Panc1 (cell line): ENCODE measurements around the gene CACNA2D4. TPM values are rescaled to one million over a fixed set of nuclear protein-coding genes. Genes with fewer than 3 reads are reported as not detected.

Experiments
- ATAC-seq: fragments of 200-7000 bp; cut with Tn5 transposase; 2 replicates; pipeline ENCODE4 v1.9.1; 2020; ENCODE audit warnings: mild to moderate bottlenecking, moderate library complexity
- BruUV-seq: library from RNA; stranded (reverse); fragments of 400-500 nt; replicated peaks from 2 replicates; lab custom pipeline; 2021; lab: Mats Ljungman, UMichigan
- CTCF ChIA-PET: fragments of 300-600 bp; sonication (Branson Sonifier 250); formaldehyde crosslinking; loops from one replicate; lab custom pipeline; 2022; ENCODE audit warnings: antibody characterized with exemption; lab: Charles Lee
- POLR2A ChIA-PET: fragments of 300-600 bp; sonication (Branson Sonifier 250); formaldehyde crosslinking; loops from one replicate; lab custom pipeline; 2022; ENCODE audit warnings: antibody characterized with exemption; lab: Charles Lee
- DNase-seq: peaks from one replicate; pipeline ENCODE4 v3.0.0-alpha.2; 2010; ENCODE audit warnings: low read depth, low spot score
- H3K27ac ChIP-seq: 2 replicates; pipeline ENCODE4 v1.5.1; 2011; ENCODE audit warnings: mild to moderate bottlenecking, low read length, inconsistent platforms
- H3K27me3 ChIP-seq: fragments of 200-500 bp; sonication (Bioruptor generic); 2 replicates; pipeline ENCODE4 v1.6.0; 2014; ENCODE audit warnings: low read length, inconsistent platforms; ENCODE audit not compliant: control insufficient read depth, insufficient read depth
- H3K36me3 ChIP-seq: fragments of 200-500 bp; sonication (Bioruptor generic); 2 replicates; pipeline ENCODE4 v1.5.1; 2014; ENCODE audit warnings: inconsistent platforms, mild to moderate bottlenecking, low read length, moderate library complexity; ENCODE audit not compliant: control insufficient read depth, insufficient read depth
- H3K4me1 ChIP-seq: 2 replicates; pipeline ENCODE4 v1.5.1; 2011; ENCODE audit warnings: inconsistent platforms, mild to moderate bottlenecking, low read length, moderate library complexity; ENCODE audit not compliant: control insufficient read depth, insufficient read depth
- H3K4me3 ChIP-seq, 2 experiments: 2 replicates each; pipeline ENCODE4 v1.5.1; 2011 to 2012; ENCODE audit warnings: low read depth in 2 of 2, low read length in 2 of 2, mild to moderate bottlenecking in 2 of 2, inconsistent platforms in 1 of 2, moderate library complexity in 1 of 2
- H3K9me3 ChIP-seq: fragments of 200-500 bp; sonication (Bioruptor generic); 2 replicates; pipeline ENCODE4 v1.5.1; 2014; ENCODE audit warnings: low read depth, mild to moderate bottlenecking, inconsistent platforms, low read length, moderate library complexity; ENCODE audit not compliant: control insufficient read depth, insufficient read depth
- CTCF ChIP-seq: fragments of 450-650 bp; IDR thresholded peaks from 2 replicates; pipeline ENCODE4 v1.5.1; 2017; ENCODE audit warnings: mild to moderate bottlenecking
- POLR2AphosphoS5 ChIP-seq: IDR thresholded peaks from 2 replicates; pipeline ENCODE4 v1.6.1; 2012; ENCODE audit warnings: mild to moderate bottlenecking, low read depth, low read length, moderate library complexity
- SIN3A ChIP-seq: IDR thresholded peaks from 2 replicates; pipeline ENCODE4 v1.6.1; 2012; ENCODE audit warnings: low read depth, mild to moderate bottlenecking, low read length, moderate library complexity, borderline replicate concordance; ENCODE audit not compliant: insufficient read depth
- TCF7L2 ChIP-seq: IDR thresholded peaks from 2 replicates; pipeline ENCODE4 v1.6.1; 2011; ENCODE audit warnings: mild to moderate bottlenecking, low read depth, low read length, inconsistent platforms
- in situ Hi-C: cut with HindIII; loops from 2 replicates; pipeline ENCODE4 v1.10.0; 2016; ENCODE audit warnings: low sequenced_read_pairs, low pct_unique_long_range_greater_than_20kb
- intact Hi-C: fragments of 100-400 bp; cut with micrococcal nuclease; formaldehyde crosslinking; loops from one replicate; pipeline ENCODE4 v1.10.0; 2022; ENCODE audit not compliant: unreplicated experiment
- total RNA-seq: library from RNA; stranded (reverse); gene quantifications from one replicate; pipeline ENCODE4 v1.2.1, GENCODE V29; 2021; ENCODE audit not compliant: unreplicated experiment
- TF ChIP-seq, protein P1 (sequence below), 2 experiments: IDR thresholded peaks; 2 replicates each; pipeline ENCODE4 v1.6.1; 2011 to 2012; ENCODE audit warnings: low read depth in 2 of 2, control low read depth in 1 of 2, low read length in 1 of 2, mild to moderate bottlenecking in 1 of 2, moderate library complexity in 1 of 2; ENCODE audit not compliant: insufficient read depth in 1 of 2

Gene CACNA2D4
- total RNA-seq, 1 experiment from 2014 or later = 0.15 TPM

- in situ Hi-C loops = no loop called here
- no peaks in the 10 kb centered on the region for H3K4me1 ChIP-seq
- CTCF ChIA-PET = no interaction called here
- no peaks in the 10 kb centered on the region for H3K36me3 ChIP-seq
- POLR2A ChIA-PET = no interaction called here
- BruUV-seq = no TSS peak
- ATAC-seq (no peak), DNase-seq (no peak)
- intact Hi-C loops = no loop called here
- no peaks in the 10 kb centered on the region for H3K27me3 ChIP-seq
- H3K4me3 ChIP-seq = no peak overlapping the region
- TF ChIP-seq, protein P1, sequence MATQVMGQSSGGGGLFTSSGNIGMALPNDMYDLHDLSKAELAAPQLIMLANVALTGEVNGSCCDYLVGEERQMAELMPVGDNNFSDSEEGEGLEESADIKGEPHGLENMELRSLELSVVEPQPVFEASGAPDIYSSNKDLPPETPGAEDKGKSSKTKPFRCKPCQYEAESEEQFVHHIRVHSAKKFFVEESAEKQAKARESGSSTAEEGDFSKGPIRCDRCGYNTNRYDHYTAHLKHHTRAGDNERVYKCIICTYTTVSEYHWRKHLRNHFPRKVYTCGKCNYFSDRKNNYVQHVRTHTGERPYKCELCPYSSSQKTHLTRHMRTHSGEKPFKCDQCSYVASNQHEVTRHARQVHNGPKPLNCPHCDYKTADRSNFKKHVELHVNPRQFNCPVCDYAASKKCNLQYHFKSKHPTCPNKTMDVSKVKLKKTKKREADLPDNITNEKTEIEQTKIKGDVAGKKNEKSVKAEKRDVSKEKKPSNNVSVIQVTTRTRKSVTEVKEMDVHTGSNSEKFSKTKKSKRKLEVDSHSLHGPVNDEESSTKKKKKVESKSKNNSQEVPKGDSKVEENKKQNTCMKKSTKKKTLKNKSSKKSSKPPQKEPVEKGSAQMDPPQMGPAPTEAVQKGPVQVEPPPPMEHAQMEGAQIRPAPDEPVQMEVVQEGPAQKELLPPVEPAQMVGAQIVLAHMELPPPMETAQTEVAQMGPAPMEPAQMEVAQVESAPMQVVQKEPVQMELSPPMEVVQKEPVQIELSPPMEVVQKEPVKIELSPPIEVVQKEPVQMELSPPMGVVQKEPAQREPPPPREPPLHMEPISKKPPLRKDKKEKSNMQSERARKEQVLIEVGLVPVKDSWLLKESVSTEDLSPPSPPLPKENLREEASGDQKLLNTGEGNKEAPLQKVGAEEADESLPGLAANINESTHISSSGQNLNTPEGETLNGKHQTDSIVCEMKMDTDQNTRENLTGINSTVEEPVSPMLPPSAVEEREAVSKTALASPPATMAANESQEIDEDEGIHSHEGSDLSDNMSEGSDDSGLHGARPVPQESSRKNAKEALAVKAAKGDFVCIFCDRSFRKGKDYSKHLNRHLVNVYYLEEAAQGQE (IDR thresholded peaks at IDR 0.05; ENCODE audit: insufficient read depth in 1 of 2, low read depth in 2 of 2, low read length in 1 of 2) = no peak
- no peak for TF ChIP-seq CTCF
- no peak for TF ChIP-seq TCF7L2
- no peak for TF ChIP-seq SIN3A
- no peak for TF ChIP-seq POLR2AphosphoS5
- H3K9me3 ChIP-seq = no peaks in the 10 kb centered on the region; the same call in 1 of the 2 replicates
- no peak overlapping the region for H3K27ac ChIP-seq
Measured at GRCh38 chr12:1886396-1887008, 31.9 kb downstream of the CACNA2D4 start.

- intact Hi-C loops (no loop called here), in situ Hi-C loops (no loop called here)
- Histone ChIP-seq H3K4me1 (no peaks in the 10 kb centered on the region), H3K36me3 (no peaks in the 10 kb centered on the region), H3K4me3 (no peak overlapping the region), H3K9me3 (no peaks in the 10 kb centered on the region), H3K27me3 (no peaks in the 10 kb centered on the region), H3K27ac (no peak overlapping the region)
- no peak for DNase-seq
- ChIA-PET POLR2A (no interaction called here), CTCF (no interaction called here)
- TF ChIP-seq CTCF (no peak), SIN3A (no peak), TCF7L2 (no peak), POLR2AphosphoS5 (no peak)
- TF ChIP-seq, protein P1 (IDR thresholded peaks at IDR 0.05; ENCODE audit: insufficient read depth in 1 of 2, low read depth in 2 of 2, low read length in 1 of 2) = no peak
- no peak for ATAC-seq
- BruUV-seq = no TSS peak
Measured at GRCh38 chr12:1885599-1886245, 32.7 kb downstream of the CACNA2D4 start.
